WTC11 (cell line): ENCODE data around the gene SERTAD3. TPM values are rescaled to one million over a fixed set of nuclear protein-coding genes. Genes with fewer than 3 reads are reported as not detected.

Experiments used
- ATAC-seq: fragments of 200-7000 bp; cut with Tn5 transposase; 2 replicates; pipeline ENCODE4 v1.10.0; 2021; ENCODE audit warnings: mild to moderate bottlenecking, moderate library complexity
- CTCF ChIA-PET: fragments of 300-600 bp; sonication (Branson Sonifier 250); formaldehyde crosslinking; loops from one replicate; lab custom pipeline; 2021; ENCODE audit warnings: antibody characterized with exemption; lab: Charles Lee
- POLR2A ChIA-PET: fragments of 350-600 bp; sonication (Branson Sonifier 250); formaldehyde crosslinking; loops from one replicate; lab custom pipeline; 2021; ENCODE audit warnings: antibody characterized with exemption; lab: Charles Lee
- DNase-seq: peaks from one replicate; pipeline ENCODE4 v3.0.0; 2021; ENCODE audit warnings: low spot score
- H3K27ac Mint-ChIP-seq: 2 replicates; pipeline ENCODE4 v1.8.0; 2021; ENCODE audit warnings: mixed read lengths
- H3K27me3 Mint-ChIP-seq: 2 replicates; pipeline ENCODE4 v1.8.0; 2021; ENCODE audit warnings: low read depth, mild to moderate bottlenecking, moderate library complexity, mixed read lengths
- H3K36me3 Mint-ChIP-seq: 2 replicates; pipeline ENCODE4 v1.8.0; 2021; ENCODE audit warnings: mixed read lengths
- H3K4me1 Mint-ChIP-seq: 2 replicates; pipeline ENCODE4 v1.8.0; 2022; ENCODE audit warnings: mixed read lengths
- H3K4me3 Mint-ChIP-seq: 2 replicates; pipeline ENCODE4 v1.8.0; 2021; ENCODE audit warnings: mild to moderate bottlenecking, moderate library complexity, mixed read lengths
- H3K9me3 Mint-ChIP-seq: 2 replicates; pipeline ENCODE4 v1.8.0; 2021; ENCODE audit warnings: mixed read lengths
- ARID4B ChIP-seq: sonication (generic); formaldehyde crosslinking; IDR thresholded peaks from 2 replicates; pipeline ENCODE4 v1.8.0; 2023; ENCODE audit warnings: missing genetic modification reagents, mild to moderate bottlenecking, borderline replicate concordance
- ATF2 ChIP-seq: sonication (generic); formaldehyde crosslinking; IDR thresholded peaks from 2 replicates; pipeline ENCODE4 v1.8.1; 2022; ENCODE audit warnings: low read depth, missing genetic modification reagents, borderline replicate concordance
- CREB1 ChIP-seq: sonication (generic); formaldehyde crosslinking; IDR thresholded peaks from 2 replicates; pipeline ENCODE4 v1.8.0; 2023; ENCODE audit warnings: mild to moderate bottlenecking, missing genetic modification reagents
- E2F4 ChIP-seq: sonication (generic); formaldehyde crosslinking; IDR thresholded peaks from 2 replicates; pipeline ENCODE4 v1.8.1; 2022; ENCODE audit warnings: low read depth, mild to moderate bottlenecking, moderate library complexity, missing genetic modification reagents, borderline replicate concordance
- ETV6 ChIP-seq: sonication (generic); formaldehyde crosslinking; IDR thresholded peaks from 2 replicates; pipeline ENCODE4 v1.8.1; 2022; ENCODE audit warnings: mild to moderate bottlenecking, missing genetic modification reagents
- FOXK1 ChIP-seq: sonication (generic); formaldehyde crosslinking; IDR thresholded peaks from 2 replicates; pipeline ENCODE4 v1.8.0; 2022; ENCODE audit warnings: mild to moderate bottlenecking, moderate library complexity, missing genetic modification reagents
- FOXP1 ChIP-seq: sonication (generic); formaldehyde crosslinking; IDR thresholded peaks from 2 replicates; pipeline ENCODE4 v1.8.0; 2022; ENCODE audit warnings: missing genetic modification reagents, mild to moderate bottlenecking, moderate library complexity, borderline replicate concordance
- FOXP4 ChIP-seq: sonication (generic); formaldehyde crosslinking; IDR thresholded peaks from 2 replicates; pipeline ENCODE4 v1.8.0; 2022; ENCODE audit warnings: mild to moderate bottlenecking, missing genetic modification reagents
- IRF1 ChIP-seq: sonication (generic); formaldehyde crosslinking; IDR thresholded peaks from 2 replicates; pipeline ENCODE4 v1.8.0; 2023; ENCODE audit warnings: missing genetic modification reagents
- JUN ChIP-seq: sonication (generic); formaldehyde crosslinking; IDR thresholded peaks from 2 replicates; pipeline ENCODE4 v1.8.0; 2023; ENCODE audit warnings: mild to moderate bottlenecking, missing genetic modification reagents
- MAX ChIP-seq: sonication (generic); formaldehyde crosslinking; IDR thresholded peaks from 2 replicates; pipeline ENCODE4 v1.8.0; 2022; ENCODE audit warnings: mild to moderate bottlenecking, missing genetic modification reagents
- NFE2L1 ChIP-seq: sonication (generic); formaldehyde crosslinking; IDR thresholded peaks from 2 replicates; pipeline ENCODE4 v1.8.1; 2023; ENCODE audit warnings: missing genetic modification reagents
- RORB ChIP-seq: fragments of 250-450 bp; sonication (Bioruptor Pico); IDR thresholded peaks from 2 replicates; pipeline ENCODE4 v1.9.0; 2021; ENCODE audit warnings: mild to moderate bottlenecking
- SMAD4 ChIP-seq: sonication (generic); formaldehyde crosslinking; IDR thresholded peaks from 2 replicates; pipeline ENCODE4 v1.8.0; 2022; ENCODE audit warnings: mild to moderate bottlenecking, missing genetic modification reagents
- SOX15 ChIP-seq: fragments of 250-450 bp; sonication (Bioruptor Pico); IDR thresholded peaks from 2 replicates; pipeline ENCODE4 v1.9.0; 2021; ENCODE audit warnings: mild to moderate bottlenecking
- SP1 ChIP-seq: sonication (generic); formaldehyde crosslinking; conservative IDR thresholded peaks from 2 replicates; pipeline ENCODE4 v1.8.1; 2022; ENCODE audit warnings: missing genetic modification reagents
- TEAD1 ChIP-seq: sonication (generic); formaldehyde crosslinking; IDR thresholded peaks from 2 replicates; pipeline ENCODE4 v1.8.0; 2022; ENCODE audit warnings: mild to moderate bottlenecking, missing genetic modification reagents
- USF1 ChIP-seq: sonication (generic); formaldehyde crosslinking; IDR thresholded peaks from 2 replicates; pipeline ENCODE4 v1.8.0; 2022; ENCODE audit warnings: mild to moderate bottlenecking, missing genetic modification reagents
- USF2 ChIP-seq: sonication (generic); formaldehyde crosslinking; IDR thresholded peaks from 2 replicates; pipeline ENCODE4 v1.8.1; 2023; ENCODE audit warnings: mild to moderate bottlenecking, missing genetic modification reagents, moderate library complexity
- ZNF121 ChIP-seq: sonication (generic); formaldehyde crosslinking; IDR thresholded peaks from 2 replicates; pipeline ENCODE4 v1.8.0; 2023; ENCODE audit warnings: missing genetic modification reagents
- ZNF138 ChIP-seq: sonication (generic); formaldehyde crosslinking; conservative IDR thresholded peaks from 2 replicates; pipeline ENCODE4 v1.8.1; 2022; ENCODE audit warnings: mild to moderate bottlenecking, moderate library complexity, missing genetic modification reagents
- ZNF219 ChIP-seq: sonication (generic); formaldehyde crosslinking; IDR thresholded peaks from 2 replicates; pipeline ENCODE4 v1.8.0; 2023; ENCODE audit warnings: missing genetic modification reagents, mild to moderate bottlenecking, borderline replicate concordance
- ZNF317 ChIP-seq: sonication (generic); formaldehyde crosslinking; IDR thresholded peaks from 2 replicates; pipeline ENCODE4 v1.8.1; 2023; ENCODE audit warnings: low read depth, mild to moderate bottlenecking, moderate library complexity, missing genetic modification reagents, borderline replicate concordance
- ZNF423 ChIP-seq: fragments of 250-450 bp; sonication (Bioruptor Pico); IDR thresholded peaks from 2 replicates; pipeline ENCODE4 v2.1.2; 2022; ENCODE audit warnings: mild to moderate bottlenecking, moderate library complexity
- total RNA-seq: library from RNA; stranded (reverse); gene quantifications from 3 replicates; pipeline ENCODE4 v1.2.3, GENCODE V29; 2021

The SERTAD3 gene
- total RNA-seq, 1 experiment from 2014 or later, result 33.6 TPM

- ATAC-seq (peak; percentile 92), DNase-seq (peak; percentile 92)
- Mint-ChIP-seq H3K27ac (peak overlapping the region; percentile 47; the same call in 1 of the 2 replicates), H3K4me3 (peak overlapping the region; percentile 53), H3K9me3 (no peaks in the 10 kb centered on the region), H3K27me3 (peaks cover 37% of the 10 kb centered on the region), H3K4me1 (peaks cover 9% of the 10 kb centered on the region), H3K36me3 (no peaks in the 10 kb centered on the region)
- TF ChIP-seq NFE2L1 (CRISPR knock-in tag) (peak; percentile 69; the same call in 1 of the 2 replicates), ZNF121 (CRISPR knock-in tag) (peak; percentile 43; the same call in 1 of the 2 replicates), ZNF219 (CRISPR knock-in tag) (peak; percentile 49; the same call in 1 of the 2 replicates), FOXK1 (CRISPR knock-in tag) (0 out of 2 replicates have a peak, but pooled peaks have one; percentile 44), ZNF317 (CRISPR knock-in tag) (0 out of 2 replicates have a peak, but pooled peaks have one; percentile 26), SOX15 (CRISPR knock-in tag) (no peak), MAX (CRISPR knock-in tag) (peak; percentile 97), SMAD4 (CRISPR knock-in tag) (0 out of 2 replicates have a peak, but pooled peaks have one; percentile 39), USF1 (peak; percentile 88), JUN (CRISPR knock-in tag) (0 out of 2 replicates have a peak, but pooled peaks have one; percentile 63), RORB (CRISPR knock-in tag) (no peak), ETV6 (CRISPR knock-in tag) (peak; percentile 65; the same call in 1 of the 2 replicates), E2F4 (CRISPR knock-in tag) (no peak), ATF2 (CRISPR knock-in tag) (no peak), CREB1 (CRISPR knock-in tag) (0 out of 2 replicates have a peak, but pooled peaks have one; percentile 41), FOXP1 (CRISPR knock-in tag) (peak; percentile 76; the same call in 1 of the 2 replicates), SP1 (CRISPR knock-in tag) (peak; percentile 73), ZNF138 (CRISPR knock-in tag) (no peak), ARID4B (CRISPR knock-in tag) (0 out of 2 replicates have a peak, but pooled peaks have one; percentile 68), ZNF423 (CRISPR knock-in tag) (no peak), FOXP4 (CRISPR knock-in tag) (peak; percentile 95), TEAD1 (CRISPR knock-in tag) (peak; percentile 90), IRF1 (CRISPR knock-in tag) (peak; percentile 89), USF2 (CRISPR knock-in tag) (peak; percentile 86)
- POLR2A ChIA-PET, result interaction anchor here (0.5 kb wide), 1 partner anchor 22 kb away, joined by 3 read pairs; no protein-coding TSS in a partner anchor
- CTCF ChIA-PET, result interaction anchor here (1.0 to 1.7 kb wide), 3 partner anchors 14 to 66 kb away, joined by 4 to 10 read pairs (median 4); no protein-coding TSS in a partner anchor
Measured at GRCh38 chr19:40398417-40399131, 45.6 kb downstream of the SERTAD3 start.
